Testis (tissue), 3 donors: Measurements from ENCODE around the gene WDFY2. TPM values are rescaled to one million over a fixed set of nuclear protein-coding genes. Genes with fewer than 3 reads are reported as not detected.

Experiments used
- DNase-seq: peaks from one replicate; pipeline ENCODE4 v3.0.0-alpha.2; 2019
- H3K27ac ChIP-seq, 2 donors: fragments of 200-600 bp; sonication (generic); one replicate each; pipeline ENCODE4 v1.5.1; 2019
- H3K27me3 ChIP-seq: fragments of 200-600 bp; sonication (generic); one replicate; pipeline ENCODE4 v1.5.1; 2019
- H3K36me3 ChIP-seq: fragments of 200-600 bp; sonication (generic); one replicate; pipeline ENCODE4 v1.5.1; 2017; ENCODE audit warnings: low read depth; ENCODE audit errors: missing control alignments
- H3K4me1 ChIP-seq: fragments of 200-600 bp; sonication (generic); one replicate; pipeline ENCODE4 v1.5.1; 2019
- H3K4me3 ChIP-seq, 2 donors: fragments of 200-600 bp; sonication (generic); one replicate each; pipeline ENCODE4 v1.5.1; 2017 to 2019
- H3K9me3 ChIP-seq: fragments of 200-600 bp; sonication (generic); one replicate; pipeline ENCODE4 v1.5.1; 2017
- POLR2A ChIP-seq: fragments of 450-650 bp; IDR thresholded peaks from one replicate; pipeline ENCODE4 v1.6.1; 2017; ENCODE audit warnings: antibody characterized with exemption, mild to moderate bottlenecking, moderate library complexity
- WGBS, 2 donors: methylation state at CpG; one replicate each; pipeline ENCODE4 v1.1.5; 2018; 5-methylcytosine and 5-hydroxymethylcytosine counted together
- intact Hi-C: fragments of 100-400 bp; cut with DNase I; formaldehyde crosslinking; loops from one replicate; pipeline ENCODE4 v1.15.1; 2023; ENCODE audit warnings: low total_unique reads
- polyA plus RNA-seq: library from polyadenylated mRNA; stranded (reverse); fragments of 350-450 nt; fragmentation: Illumina TruSeq; extraction: RNeasy Lipid Tissue Mini Kit (QIAGEN cat#74804); gene quantifications from one replicate; pipeline ENCODE4 v1.2.3, GENCODE V29; 2014; ENCODE audit warnings: low read depth, low replicate concordance; ENCODE audit not compliant: insufficient read depth
- total RNA-seq, 2 donors: library from RNA; depleted of rRNA; stranded (reverse); fragments of >200 nt; gene quantifications; one replicate each; pipeline ENCODE4 v1.2.3, GENCODE V29; 2016
- TF ChIP-seq, protein P1 (sequence below), 3 experiments: fragments of 450-650 bp in 2 of 3; fragments of 200-600 bp in 1 of 3; sonication (generic) in 1 of 3; IDR thresholded peaks; one replicate each; pipeline ENCODE4 v1.5.1; 2016 to 2019; ENCODE audit warnings: antibody characterized with exemption in 3 of 3, mild to moderate bottlenecking in 2 of 3, moderate library complexity in 1 of 3

WDFY2 gene
- total and polyA plus RNA-seq, 3 donors from 2014 or later: 17.1 to 45.8 (median 36.1) TPM

DNA sequence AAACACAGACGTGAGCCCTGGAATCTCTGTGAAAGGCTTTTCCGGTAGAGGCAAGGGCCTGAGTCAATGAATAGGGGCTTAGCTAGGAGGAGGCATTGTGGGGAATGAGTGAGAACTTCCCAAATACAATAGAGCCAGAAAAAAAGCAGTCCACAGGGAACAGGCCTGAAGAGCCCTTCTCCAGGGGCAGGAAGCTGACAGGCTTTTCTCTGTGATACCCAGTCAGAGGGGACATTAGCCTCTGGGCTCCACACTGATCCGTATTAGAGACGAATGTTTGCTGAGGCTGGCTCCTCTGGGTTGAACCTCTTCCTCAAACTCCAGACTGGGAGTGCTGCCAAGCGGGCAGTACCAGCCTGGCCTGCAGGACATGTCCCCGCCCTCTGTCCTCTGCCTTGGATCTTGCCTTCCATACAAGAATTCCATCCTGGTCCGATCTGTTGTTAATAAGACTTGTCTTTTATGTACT lies 217.4 kb downstream of the WDFY2 start:
- TF ChIP-seq POLR2A: no peak
- TF ChIP-seq, protein P1, sequence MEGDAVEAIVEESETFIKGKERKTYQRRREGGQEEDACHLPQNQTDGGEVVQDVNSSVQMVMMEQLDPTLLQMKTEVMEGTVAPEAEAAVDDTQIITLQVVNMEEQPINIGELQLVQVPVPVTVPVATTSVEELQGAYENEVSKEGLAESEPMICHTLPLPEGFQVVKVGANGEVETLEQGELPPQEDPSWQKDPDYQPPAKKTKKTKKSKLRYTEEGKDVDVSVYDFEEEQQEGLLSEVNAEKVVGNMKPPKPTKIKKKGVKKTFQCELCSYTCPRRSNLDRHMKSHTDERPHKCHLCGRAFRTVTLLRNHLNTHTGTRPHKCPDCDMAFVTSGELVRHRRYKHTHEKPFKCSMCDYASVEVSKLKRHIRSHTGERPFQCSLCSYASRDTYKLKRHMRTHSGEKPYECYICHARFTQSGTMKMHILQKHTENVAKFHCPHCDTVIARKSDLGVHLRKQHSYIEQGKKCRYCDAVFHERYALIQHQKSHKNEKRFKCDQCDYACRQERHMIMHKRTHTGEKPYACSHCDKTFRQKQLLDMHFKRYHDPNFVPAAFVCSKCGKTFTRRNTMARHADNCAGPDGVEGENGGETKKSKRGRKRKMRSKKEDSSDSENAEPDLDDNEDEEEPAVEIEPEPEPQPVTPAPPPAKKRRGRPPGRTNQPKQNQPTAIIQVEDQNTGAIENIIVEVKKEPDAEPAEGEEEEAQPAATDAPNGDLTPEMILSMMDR (IDR thresholded peaks at IDR 0.05): no peak
- intact Hi-C loops: loop anchor here (5.0 kb wide), 1 partner anchor 349 kb away; the partner anchor contains the start of gene INTS6
- DNase-seq: peak; percentile 84
- Histone ChIP-seq H3K27ac (peak overlapping the region in 1 of 2 donors; percentile 9), H3K4me1 (peaks cover 30% of the 10 kb centered on the region), H3K4me3 (no peak overlapping the region), H3K9me3 (no peaks in the 10 kb centered on the region), H3K36me3 (no peaks in the 10 kb centered on the region), H3K27me3 (no peaks in the 10 kb centered on the region)
- 65 to 75% methylated on average over 7 of the region's 7 CpGs for WGBS, 2 donors

DNA sequence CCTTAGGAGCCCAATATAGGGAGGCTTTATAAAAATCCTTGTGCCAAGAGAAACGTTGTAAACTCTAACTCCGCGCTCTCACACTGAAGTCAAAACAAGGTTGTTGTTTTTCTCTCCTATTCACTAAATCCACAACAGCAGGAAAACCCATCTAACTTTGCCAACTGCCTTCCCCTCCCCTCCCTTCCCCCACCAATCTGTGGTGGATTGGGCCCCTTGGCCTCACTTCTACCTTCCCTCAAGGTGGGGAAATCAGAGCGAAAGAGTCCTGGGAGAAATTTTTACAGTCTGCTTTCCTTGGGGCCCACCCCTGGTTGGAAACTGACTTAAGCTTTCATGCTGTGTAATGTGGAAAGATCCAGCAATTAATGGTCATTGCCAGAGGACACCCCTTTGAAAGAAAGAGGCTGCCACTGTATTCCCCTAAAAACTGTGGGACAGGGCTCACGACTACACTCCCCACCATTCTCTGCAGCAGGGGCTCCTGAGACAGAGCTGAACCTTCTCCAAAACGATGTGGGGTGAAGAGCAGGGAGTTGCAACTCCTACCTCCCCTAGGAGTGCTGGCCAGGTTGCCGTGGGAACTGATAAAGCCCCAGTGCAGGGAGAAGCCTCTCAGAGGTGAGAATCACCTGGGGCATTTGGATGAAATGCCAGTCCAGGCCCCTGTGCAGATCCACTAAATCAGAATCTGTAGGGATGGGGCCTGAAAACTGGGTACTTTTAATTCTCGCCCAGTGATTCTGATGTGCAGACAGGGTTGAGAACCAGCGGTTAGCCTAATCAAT lies 218.6 kb downstream of the WDFY2 start:
- DNase-seq: no peak
- no peaks in the 10 kb centered on the region for H3K27me3 ChIP-seq
- peaks cover 30% of the 10 kb centered on the region for H3K4me1 ChIP-seq
- TF ChIP-seq, protein P1 (IDR thresholded peaks at IDR 0.05): no peak
- TF ChIP-seq POLR2A: no peak
- no peaks in the 10 kb centered on the region for H3K9me3 ChIP-seq
- H3K36me3 ChIP-seq: no peaks in the 10 kb centered on the region
- intact Hi-C loops: loop anchor here (5.0 kb wide), 1 partner anchor 351 kb away; the partner anchor contains the start of gene INTS6
- peak overlapping the region; percentile 97 to 99 for H3K27ac ChIP-seq
- 28 to 45% methylated on average over 6 to 9 of the region's 9 CpGs for WGBS, 2 donors
- H3K4me3 ChIP-seq: peak overlapping the region; percentile 81 to 95

DNA sequence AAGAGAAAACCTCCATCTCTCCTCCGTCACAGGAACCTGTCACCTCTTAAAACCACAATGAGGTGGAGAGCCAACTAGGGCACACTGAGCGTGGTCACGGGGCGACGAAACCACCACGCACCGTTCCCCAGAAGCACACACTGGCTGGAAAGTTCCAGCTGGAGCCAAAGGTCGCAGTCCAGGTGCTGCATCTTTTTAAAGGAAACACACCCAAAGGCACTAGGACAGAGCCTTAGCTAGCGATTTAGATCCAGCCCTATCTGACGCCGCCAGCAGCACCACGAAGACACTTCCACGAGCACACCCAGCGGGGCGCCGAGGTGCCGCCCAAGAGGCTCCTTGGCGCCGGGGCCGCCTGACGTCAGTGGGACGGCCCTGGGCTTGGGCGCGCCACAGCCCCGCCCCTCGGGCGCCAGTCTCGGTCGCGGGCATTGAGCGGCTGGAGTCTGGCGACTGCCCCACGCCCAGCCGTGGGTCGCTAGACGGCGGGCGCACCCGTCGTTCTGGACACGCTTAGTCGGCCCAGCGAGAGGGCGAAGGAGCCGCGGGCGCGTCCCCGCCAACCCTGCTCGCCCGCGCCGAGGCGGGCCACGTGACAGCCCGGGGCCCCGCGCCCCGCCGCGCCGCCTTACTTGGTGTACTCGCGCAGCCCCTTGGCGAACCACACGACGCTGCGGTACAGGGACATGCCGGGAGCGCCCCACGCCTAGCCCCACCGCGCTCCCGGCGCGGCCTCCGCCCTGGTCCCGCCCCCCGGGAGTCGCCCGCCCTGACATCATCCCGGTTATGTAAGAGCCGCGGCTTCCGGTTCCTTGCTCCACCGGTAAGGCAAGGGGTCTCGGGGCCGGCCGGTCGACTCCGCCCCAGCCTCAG lies 219.4 kb downstream of the WDFY2 start, which contains the start of gene DHRS12:
DHRS12 (minus strand) TSS at position 742 of the 873 bp plus-strand sequence. CDS start 4,504 bp downstream, outside the sequence.
- intact Hi-C loops: loop anchor here (5.0 kb wide), 1 partner anchor 351 kb away; the partner anchor contains the start of gene INTS6
- TF ChIP-seq, protein P1 (IDR thresholded peaks at IDR 0.05): no peak
- TF ChIP-seq POLR2A: peak; percentile 35
- Histone ChIP-seq H3K36me3 (no peaks in the 10 kb centered on the region), H3K9me3 (no peaks in the 10 kb centered on the region), H3K4me3 (peak within 1 kb of the TSS; percentile 81 to 95), H3K4me1 (peaks cover 30% of the 10 kb centered on the region), H3K27ac (peak within 1 kb of the TSS; percentile 97 to 99), H3K27me3 (no peaks in the 10 kb centered on the region)
- DNase-seq: peak; percentile 93
- 1% methylated on average over 45 of the region's 91 CpGs; no CpG with 5 or more reads in 1 of the 2 donors for WGBS, 2 donors

DNA sequence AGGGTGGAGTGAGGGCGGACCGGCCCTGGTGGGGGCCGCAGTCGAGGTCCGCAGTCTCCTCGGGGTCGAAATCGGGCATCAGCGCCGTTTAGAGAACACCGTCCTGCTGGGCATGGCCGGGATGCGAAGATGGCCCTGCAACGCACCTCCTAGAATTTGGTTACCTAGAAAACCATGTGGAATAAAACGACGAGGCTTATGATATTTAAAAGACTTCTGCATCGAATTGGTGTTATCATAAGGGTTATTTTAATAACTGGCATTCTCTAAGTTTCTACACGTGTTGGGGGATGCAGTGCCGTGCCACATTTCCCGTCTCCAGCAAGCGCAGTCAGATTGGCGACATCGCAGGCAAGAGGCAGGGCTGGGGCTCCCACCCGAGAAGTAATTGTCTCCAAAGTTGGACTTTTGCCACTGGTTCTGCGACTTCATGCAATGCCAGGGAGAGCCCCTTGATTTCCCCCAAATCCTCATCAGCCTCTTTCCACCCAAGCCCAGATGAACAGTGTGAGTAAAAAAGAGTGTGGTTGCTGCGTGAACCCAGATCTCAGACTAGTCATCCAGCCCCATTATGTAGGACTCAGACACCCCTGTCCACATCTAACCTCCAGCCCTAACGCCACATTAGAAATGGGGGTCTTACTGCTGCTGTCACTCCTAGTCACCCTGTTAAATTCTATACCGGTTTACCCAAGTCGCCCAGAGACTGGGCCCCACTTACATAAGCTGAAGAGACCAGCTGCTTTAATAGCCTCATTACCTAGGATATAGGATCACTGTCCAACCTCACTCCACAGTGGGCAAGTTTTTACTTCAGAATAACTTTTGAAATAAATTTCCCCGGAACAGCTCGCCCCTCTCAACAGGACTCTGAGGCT lies 220.3 kb downstream of the WDFY2 start:
- no peaks in the 10 kb centered on the region for H3K36me3 ChIP-seq
- H3K27me3 ChIP-seq: no peaks in the 10 kb centered on the region
- peak overlapping the region; percentile 97 to 99 for H3K27ac ChIP-seq
- DNase-seq: peak; percentile 40
- peaks cover 30% of the 10 kb centered on the region for H3K4me1 ChIP-seq
- H3K4me3 ChIP-seq: peak overlapping the region; percentile 81 to 95
- intact Hi-C loops: loop anchor here (5.0 kb wide), 1 partner anchor 352 kb away; the partner anchor contains the start of gene INTS6
- no peaks in the 10 kb centered on the region for H3K9me3 ChIP-seq
- TF ChIP-seq POLR2A: no peak
- TF ChIP-seq, protein P1 (IDR thresholded peaks at IDR 0.05): no peak
- 18 to 27% methylated on average over 24 to 31 of the region's 31 CpGs for WGBS, 2 donors
